ENCODE results near the gene EXOC1L.

The EXOC1L gene

GRCh38 chr4:55854129-55854528 is 34.5 kb downstream of the EXOC1L start:
- Histone ChIP-seq H3K27ac (ENCODE audit: low read depth, low read length, severe bottlenecking) (no peak overlapping the region), H3K36me3 (ENCODE audit: control insufficient read depth, insufficient read depth, low read length) (peaks cover 5% of the 10 kb centered on the region), H3K4me3 (ENCODE audit: extremely low read depth, insufficient read depth, low read length, poor library complexity, severe bottlenecking) (peak overlapping the region; percentile 82), H3K4me1 (ENCODE audit: control insufficient read depth, insufficient read depth, low read length, poor library complexity, severe bottlenecking) (peaks cover 3% of the 10 kb centered on the region), H3K9me3 (ENCODE audit: control insufficient read depth, low read length) (peaks cover 4% of the 10 kb centered on the region)
- 20 to 43% methylated on average over 1 to 4 of the region's 7 CpGs for WGBS, 2 experiments (ENCODE audit: insufficient coverage in 2 of 2)

DNA sequence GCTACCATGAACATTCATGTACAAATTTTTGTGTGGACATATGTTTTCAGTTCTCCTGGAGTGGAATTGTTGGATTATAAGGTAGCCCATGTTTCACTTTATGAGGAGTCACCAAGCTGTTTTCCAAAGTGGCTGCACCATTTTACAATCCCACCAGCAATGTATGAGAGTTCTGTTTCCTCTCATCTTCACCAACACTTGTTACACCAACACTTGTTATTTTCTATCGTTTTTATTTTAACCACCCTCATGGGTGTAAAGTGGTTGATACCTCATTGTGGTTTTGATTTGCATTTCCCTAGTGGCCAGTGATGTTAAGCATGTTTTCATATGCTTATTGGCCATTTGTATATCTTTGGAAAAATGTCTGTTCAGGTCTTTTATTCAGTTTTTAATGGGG is 38.0 kb downstream of the EXOC1L start:
- WGBS, 2 experiments (ENCODE audit: insufficient coverage in 2 of 2), result no CpG with 5 or more reads among the region's 1 CpG
- H3K4me3 ChIP-seq (ENCODE audit: extremely low read depth, insufficient read depth, low read length, poor library complexity, severe bottlenecking), result no peak overlapping the region

GRCh38 chr4:55859711-55860110 is 40.1 kb downstream of the EXOC1L start:
- Histone ChIP-seq H3K4me3 (ENCODE audit: extremely low read depth, insufficient read depth, low read length, poor library complexity, severe bottlenecking) (no peak overlapping the region), H3K9me3 (ENCODE audit: control insufficient read depth, low read length) (no peaks in the 10 kb centered on the region), H3K4me1 (ENCODE audit: control insufficient read depth, insufficient read depth, low read length, poor library complexity, severe bottlenecking) (peaks cover 2% of the 10 kb centered on the region), H3K27ac (ENCODE audit: low read depth, low read length, severe bottlenecking) (no peak overlapping the region), H3K36me3 (ENCODE audit: control insufficient read depth, insufficient read depth, low read length) (peaks cover 29% of the 10 kb centered on the region)
- 100% methylated on average over 1 of the region's 2 CpGs for WGBS, 2 experiments (ENCODE audit: insufficient coverage in 2 of 2)

More for the DNA sequence above, 38.0 kb downstream of the EXOC1L start:
- Histone ChIP-seq H3K36me3 (ENCODE audit: control insufficient read depth, insufficient read depth, low read length) (peaks cover 21% of the 10 kb centered on the region), H3K4me1 (ENCODE audit: control insufficient read depth, insufficient read depth, low read length, poor library complexity, severe bottlenecking) (peaks cover 3% of the 10 kb centered on the region), H3K27ac (ENCODE audit: low read depth, low read length, severe bottlenecking) (no peak overlapping the region), H3K9me3 (ENCODE audit: control insufficient read depth, low read length) (peaks cover 4% of the 10 kb centered on the region)

DNA sequence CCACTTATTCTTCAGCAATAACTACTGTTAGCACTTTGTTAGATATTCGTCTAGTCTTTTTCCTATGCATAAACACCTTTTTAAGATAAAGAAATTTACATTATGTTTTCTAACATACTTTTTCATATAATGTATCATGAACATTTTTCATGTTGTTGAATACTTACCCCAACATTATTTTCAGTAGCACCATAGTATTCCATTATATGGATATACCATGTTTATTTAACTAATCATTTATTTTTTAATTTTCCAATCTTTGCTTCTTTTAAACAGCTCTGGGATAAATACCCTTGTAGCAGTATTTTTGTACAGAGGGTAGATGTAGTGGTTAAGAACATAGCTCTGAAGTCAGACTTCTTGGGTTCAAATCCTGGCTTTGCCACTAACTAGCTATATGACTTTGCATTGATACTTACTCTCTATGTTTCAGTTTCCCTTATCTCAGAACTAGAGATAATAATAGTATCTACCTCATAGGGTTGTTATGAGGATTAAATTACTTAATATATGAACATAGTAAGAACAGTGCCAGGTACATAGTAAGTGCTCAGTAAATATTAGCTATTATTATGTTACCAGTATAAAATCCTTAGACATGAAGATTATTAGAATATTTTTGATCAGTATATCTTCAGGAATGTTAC is 45.1 kb downstream of the EXOC1L start:
- H3K4me1 ChIP-seq (ENCODE audit: control insufficient read depth, insufficient read depth, low read length, poor library complexity, severe bottlenecking), result no peaks in the 10 kb centered on the region
- H3K4me3 ChIP-seq (ENCODE audit: extremely low read depth, insufficient read depth, low read length, poor library complexity, severe bottlenecking), result no peak overlapping the region
- H3K9me3 ChIP-seq (ENCODE audit: control insufficient read depth, low read length), result no peaks in the 10 kb centered on the region
- peaks cover 40% of the 10 kb centered on the region for H3K36me3 ChIP-seq (ENCODE audit: control insufficient read depth, insufficient read depth, low read length)
- WGBS, 2 experiments (ENCODE audit: insufficient coverage in 2 of 2), result no CpG with 5 or more reads among the region's 1 CpG
- H3K27ac ChIP-seq (ENCODE audit: low read depth, low read length, severe bottlenecking), result no peak overlapping the region

DNA sequence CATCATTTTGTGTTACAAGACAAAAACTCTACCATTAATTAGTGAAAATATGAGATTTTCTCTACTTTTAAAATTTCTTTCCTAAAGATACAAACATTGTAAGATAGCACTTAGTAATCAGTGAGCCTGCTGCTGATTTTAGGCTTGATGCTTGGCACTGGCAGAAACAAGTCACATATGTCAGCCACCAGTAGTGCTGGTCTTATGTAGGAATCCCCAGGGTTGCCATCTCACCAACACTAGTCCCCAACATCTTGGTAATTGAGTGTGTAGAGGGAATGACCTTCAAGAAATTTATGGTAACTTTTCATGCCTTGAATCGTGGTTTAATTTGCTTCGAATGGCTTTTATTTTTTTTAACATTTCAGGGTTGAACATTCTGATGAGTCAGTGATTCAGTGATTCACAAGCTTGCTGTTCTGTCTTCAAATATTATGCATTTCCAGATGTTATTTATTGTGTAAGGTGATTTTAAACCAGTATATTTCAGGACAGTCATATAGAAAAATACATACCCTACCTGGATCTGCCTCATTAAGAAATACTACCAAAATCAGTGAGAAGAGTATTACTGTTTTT is 45.7 kb downstream of the EXOC1L start:
- Histone ChIP-seq H3K4me3 (ENCODE audit: extremely low read depth, insufficient read depth, low read length, poor library complexity, severe bottlenecking) (no peak overlapping the region), H3K27ac (ENCODE audit: low read depth, low read length, severe bottlenecking) (peak overlapping the region; percentile 60), H3K36me3 (ENCODE audit: control insufficient read depth, insufficient read depth, low read length) (peaks cover 43% of the 10 kb centered on the region), H3K4me1 (ENCODE audit: control insufficient read depth, insufficient read depth, low read length, poor library complexity, severe bottlenecking) (no peaks in the 10 kb centered on the region), H3K9me3 (ENCODE audit: control insufficient read depth, low read length) (no peaks in the 10 kb centered on the region)
- WGBS, 2 experiments (ENCODE audit: insufficient coverage in 2 of 2), result 100% methylated on average over 2 of the region's 2 CpGs; no CpG with 5 or more reads in 1 of the 2 experiments

GRCh38 chr4:55866290-55866907 is 46.8 kb downstream of the EXOC1L start:
- 100% methylated on average over 1 of the region's 2 CpGs; no CpG with 5 or more reads in 1 of the 2 experiments for WGBS, 2 experiments (ENCODE audit: insufficient coverage in 2 of 2)
- H3K36me3 ChIP-seq (ENCODE audit: control insufficient read depth, insufficient read depth, low read length), result peaks cover 43% of the 10 kb centered on the region
- H3K9me3 ChIP-seq (ENCODE audit: control insufficient read depth, low read length), result no peaks in the 10 kb centered on the region
- peak overlapping the region; percentile 60 for H3K27ac ChIP-seq (ENCODE audit: low read depth, low read length, severe bottlenecking)
- H3K4me3 ChIP-seq (ENCODE audit: extremely low read depth, insufficient read depth, low read length, poor library complexity, severe bottlenecking), result no peak overlapping the region
- no peaks in the 10 kb centered on the region for H3K4me1 ChIP-seq (ENCODE audit: control insufficient read depth, insufficient read depth, low read length, poor library complexity, severe bottlenecking)

- peaks cover 46% of the 10 kb centered on the region for H3K36me3 ChIP-seq (ENCODE audit: control insufficient read depth, insufficient read depth, low read length)
- H3K9me3 ChIP-seq (ENCODE audit: control insufficient read depth, low read length), result no peaks in the 10 kb centered on the region
- H3K4me1 ChIP-seq (ENCODE audit: control insufficient read depth, insufficient read depth, low read length, poor library complexity, severe bottlenecking), result no peaks in the 10 kb centered on the region
- H3K4me3 ChIP-seq (ENCODE audit: extremely low read depth, insufficient read depth, low read length, poor library complexity, severe bottlenecking), result no peak overlapping the region
- no CpG with 5 or more reads among the region's 4 CpGs for WGBS, 2 experiments (ENCODE audit: insufficient coverage in 2 of 2)
- no peak overlapping the region for H3K27ac ChIP-seq (ENCODE audit: low read depth, low read length, severe bottlenecking)
Measured at GRCh38 chr4:55866973-55867574, 47.5 kb downstream of the EXOC1L start.

DNA sequence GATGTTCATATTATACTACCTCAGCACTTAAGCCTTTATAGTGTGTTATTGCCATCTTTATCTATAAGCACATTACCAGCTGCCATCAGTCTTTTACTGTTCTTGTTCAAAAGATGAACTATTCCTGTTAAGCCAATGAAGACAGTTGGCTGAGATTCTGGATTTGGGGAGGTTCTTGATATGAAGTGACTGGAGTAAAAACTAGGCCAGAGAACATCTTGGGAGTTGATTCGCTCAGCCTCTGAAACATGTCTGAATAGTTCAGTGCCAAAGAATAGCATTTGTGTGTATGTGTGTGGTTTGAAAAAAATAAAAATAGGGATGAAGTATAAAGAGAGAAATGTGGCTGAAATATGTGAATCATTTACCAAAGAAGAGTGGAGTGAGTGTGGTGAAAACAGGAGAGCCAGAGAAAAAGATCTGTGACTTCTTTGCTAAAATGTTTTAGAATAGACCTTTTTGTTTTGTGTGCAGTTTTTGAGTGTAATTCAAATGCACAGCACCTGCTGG is 49.0 kb downstream of the EXOC1L start:
- Histone ChIP-seq H3K4me3 (ENCODE audit: extremely low read depth, insufficient read depth, low read length, poor library complexity, severe bottlenecking) (no peak overlapping the region), H3K9me3 (ENCODE audit: control insufficient read depth, low read length) (no peaks in the 10 kb centered on the region), H3K36me3 (ENCODE audit: control insufficient read depth, insufficient read depth, low read length) (peaks cover 42% of the 10 kb centered on the region), H3K4me1 (ENCODE audit: control insufficient read depth, insufficient read depth, low read length, poor library complexity, severe bottlenecking) (no peaks in the 10 kb centered on the region), H3K27ac (ENCODE audit: low read depth, low read length, severe bottlenecking) (no peak overlapping the region)
- WGBS, 2 experiments (ENCODE audit: insufficient coverage in 2 of 2), result 100% methylated on average over 1 of the region's 1 CpG

- WGBS, 2 experiments (ENCODE audit: insufficient coverage in 2 of 2), result 91 to 94% methylated on average over 4 to 5 of the region's 5 CpGs
- Histone ChIP-seq H3K9me3 (ENCODE audit: control insufficient read depth, low read length) (no peaks in the 10 kb centered on the region), H3K4me3 (ENCODE audit: extremely low read depth, insufficient read depth, low read length, poor library complexity, severe bottlenecking) (no peak overlapping the region), H3K36me3 (ENCODE audit: control insufficient read depth, insufficient read depth, low read length) (peaks cover 44% of the 10 kb centered on the region), H3K27ac (ENCODE audit: low read depth, low read length, severe bottlenecking) (no peak overlapping the region), H3K4me1 (ENCODE audit: control insufficient read depth, insufficient read depth, low read length, poor library complexity, severe bottlenecking) (no peaks in the 10 kb centered on the region)
Measured at GRCh38 chr4:55871299-55871800, 51.8 kb downstream of the EXOC1L start.

GRCh38 chr4:55874831-55875230 is 55.2 kb downstream of the EXOC1L start:
- Histone ChIP-seq H3K4me1 (ENCODE audit: control insufficient read depth, insufficient read depth, low read length, poor library complexity, severe bottlenecking) (no peaks in the 10 kb centered on the region), H3K27ac (ENCODE audit: low read depth, low read length, severe bottlenecking) (no peak overlapping the region), H3K9me3 (ENCODE audit: control insufficient read depth, low read length) (no peaks in the 10 kb centered on the region), H3K4me3 (ENCODE audit: extremely low read depth, insufficient read depth, low read length, poor library complexity, severe bottlenecking) (no peak overlapping the region), H3K36me3 (ENCODE audit: control insufficient read depth, insufficient read depth, low read length) (peaks cover 27% of the 10 kb centered on the region)
